Neuron (in vitro differentiated cells): ENCODE measurements around the gene ZNF578.
"Not testable (repeated sequence)": the region's sequence is repeated elsewhere in the genome, so short reads cannot be mapped to it uniquely, and the experiment has no call there.

Source experiments
- H2AFZ ChIP-seq: one replicate; pipeline ENCODE4 v1.6.1; 2013; ENCODE audit warnings: low read depth, mild to moderate bottlenecking, inconsistent platforms, low read length, moderate library complexity
- H3K27me3 ChIP-seq: one replicate; pipeline ENCODE4 v1.6.1; 2013; ENCODE audit warnings: low read length; ENCODE audit not compliant: insufficient read depth
- H3K36me3 ChIP-seq: one replicate; pipeline ENCODE4 v1.6.1; 2013; ENCODE audit warnings: low read length; ENCODE audit not compliant: insufficient read depth
- H3K4me1 ChIP-seq: one replicate; pipeline ENCODE4 v1.6.1; 2013; ENCODE audit warnings: low read length; ENCODE audit not compliant: insufficient read depth
- H3K4me3 ChIP-seq: 2 replicates; pipeline ENCODE4 v1.5.1; 2013; ENCODE audit warnings: mild to moderate bottlenecking, low read length, moderate library complexity
- H3K9me3 ChIP-seq: one replicate; pipeline ENCODE4 v1.6.1; 2013; ENCODE audit warnings: low read length

Gene ZNF578

DNA sequence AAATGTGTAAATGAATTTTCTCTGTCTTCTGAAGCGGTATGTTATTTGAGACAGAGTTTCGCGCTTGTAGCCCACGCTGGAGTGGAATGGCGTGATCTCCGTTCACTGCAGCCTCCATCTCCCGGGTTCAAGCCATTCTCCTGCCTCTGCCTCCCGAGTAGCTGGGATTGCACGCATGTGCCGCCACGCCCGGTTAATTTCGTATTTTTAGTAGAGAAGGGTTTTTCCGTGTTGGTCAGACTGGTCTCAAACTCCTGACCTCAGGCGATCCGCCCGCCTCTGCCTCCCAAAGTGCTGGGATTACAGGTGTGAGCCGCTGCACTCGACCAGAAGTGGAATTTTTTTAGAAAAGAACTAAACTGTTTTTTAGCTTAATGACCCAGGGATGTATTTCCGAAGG is 70.7 kb downstream of the ZNF578 start:
- H3K36me3 ChIP-seq: no peaks in the 10 kb centered on the region
- no peak overlapping the region for H2AFZ ChIP-seq
- H3K9me3 ChIP-seq: no peaks in the 10 kb centered on the region
- H3K27me3 ChIP-seq: no peaks in the 10 kb centered on the region
- H3K4me1 ChIP-seq: peaks cover 4% of the 10 kb centered on the region
- no peak overlapping the region for H3K4me3 ChIP-seq

DNA sequence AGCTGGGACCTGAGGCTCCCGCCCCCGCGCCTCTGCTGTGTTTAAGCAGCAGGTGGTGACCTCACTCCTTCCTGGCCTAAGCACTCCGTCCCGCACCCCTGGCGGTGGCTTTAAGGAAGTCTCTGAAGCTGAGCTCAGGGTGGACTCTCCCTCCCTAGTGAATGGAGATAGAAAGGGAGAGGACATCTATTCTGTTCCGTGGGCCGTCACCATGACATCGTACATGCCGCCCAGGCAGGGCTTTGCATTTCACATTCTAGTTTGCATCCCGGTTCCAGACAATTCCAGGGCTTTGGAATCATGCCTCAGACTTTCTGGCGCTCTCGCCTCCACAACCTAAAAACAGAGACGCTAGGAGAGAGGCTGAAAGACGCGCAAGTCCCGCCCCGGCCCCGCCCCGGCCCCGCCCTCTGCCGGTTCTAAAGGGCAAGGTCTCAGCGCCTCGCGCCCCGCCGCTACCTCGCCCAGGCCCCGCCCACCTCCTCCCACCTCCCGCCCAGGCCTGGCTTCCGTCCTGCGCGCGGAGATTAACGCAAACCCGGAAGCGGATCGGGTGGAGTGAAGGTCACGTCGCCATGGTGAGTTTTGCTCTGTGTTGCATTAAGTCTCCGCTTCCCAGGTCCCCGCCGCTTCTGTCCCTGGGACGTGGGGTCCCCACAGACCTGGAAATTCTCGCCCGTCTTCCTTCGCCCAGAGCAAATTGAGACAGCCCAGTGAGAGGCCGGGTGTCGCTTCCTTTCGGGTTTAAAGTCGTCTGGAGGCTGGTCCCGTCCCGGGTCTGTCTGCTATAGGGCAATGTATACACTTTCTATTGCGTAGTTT is 74.0 kb downstream of the ZNF578 start, which contains the start of gene ZNF808:
TSS of gene ZNF808 (plus strand) at position 535 of the 822 bp plus-strand sequence. CDS start 15,617 bp downstream, outside the sequence.
- Histone ChIP-seq H3K4me3 (peak within 1 kb of the TSS; percentile 93), H3K36me3 (no peaks in the 10 kb centered on the region), H3K27me3 (no peaks in the 10 kb centered on the region), H2AFZ (peak within 1 kb of the TSS; percentile 87), H3K9me3 (peaks cover 4% of the 10 kb centered on the region), H3K4me1 (peaks cover 4% of the 10 kb centered on the region)

GRCh38 chr19:52527956-52528351 is 74.6 kb downstream of the ZNF578 start:
- Histone ChIP-seq H3K9me3 (peaks cover 4% of the 10 kb centered on the region), H3K36me3 (peaks cover 3% of the 10 kb centered on the region), H2AFZ (peak overlapping the region; percentile 63), H3K4me3 (peak overlapping the region; percentile 93), H3K27me3 (no peaks in the 10 kb centered on the region), H3K4me1 (peaks cover 4% of the 10 kb centered on the region)

DNA sequence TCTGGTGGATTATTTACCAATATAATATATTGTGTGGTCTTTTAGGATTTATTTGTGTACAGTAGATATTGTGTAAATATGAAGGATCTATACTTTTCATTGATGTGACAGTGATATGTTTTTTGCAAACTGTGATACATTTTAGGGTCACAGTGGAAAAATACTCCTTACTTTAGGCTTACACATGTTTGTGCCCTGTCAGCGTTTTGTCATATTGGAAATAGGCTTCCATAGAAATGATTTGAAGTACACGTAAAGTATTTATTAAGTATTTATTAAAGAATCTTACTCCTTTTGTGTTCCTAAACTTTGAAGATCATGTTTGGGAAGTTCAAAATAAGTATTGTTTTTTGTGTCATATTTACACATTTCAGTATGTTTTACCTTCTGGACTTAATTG is 79.1 kb downstream of the ZNF578 start:
- Histone ChIP-seq H3K27me3 (no peaks in the 10 kb centered on the region), H3K9me3 (peaks cover 22% of the 10 kb centered on the region), H3K36me3 (peaks cover 13% of the 10 kb centered on the region), H3K4me3 (no peak overlapping the region), H3K4me1 (peaks cover 4% of the 10 kb centered on the region), H2AFZ (no peak overlapping the region)

GRCh38 chr19:52533901-52534300 is 80.5 kb downstream of the ZNF578 start:
- Histone ChIP-seq H3K27me3 (no peaks in the 10 kb centered on the region), H3K9me3 (peaks cover 22% of the 10 kb centered on the region), H3K4me3 (no peak overlapping the region), H2AFZ (no peak overlapping the region), H3K36me3 (peaks cover 13% of the 10 kb centered on the region), H3K4me1 (no peaks in the 10 kb centered on the region)

DNA sequence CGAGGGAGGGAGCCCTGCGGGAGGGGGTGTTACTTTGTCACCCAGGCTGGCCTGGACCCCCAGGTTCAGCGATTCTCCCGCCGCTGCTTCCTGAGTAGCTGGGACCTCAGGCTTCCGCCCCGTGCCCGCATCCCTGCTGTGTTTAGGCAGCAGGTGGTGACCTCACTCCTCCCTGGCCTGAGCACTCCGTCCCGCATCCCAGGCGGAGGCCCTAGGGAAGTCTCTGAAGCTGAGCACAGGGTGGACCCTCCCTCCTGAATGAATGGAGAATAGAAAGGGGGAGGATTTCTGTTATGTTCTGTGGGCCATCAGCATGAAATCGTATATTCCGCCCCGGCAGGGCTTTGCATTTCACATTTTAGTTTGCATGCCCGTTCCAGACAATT is 82.0 kb downstream of the ZNF578 start:
- not testable (repeated sequence) for H2AFZ ChIP-seq, H3K4me1 ChIP-seq, H3K4me3 ChIP-seq, H3K27me3 ChIP-seq
- peaks cover 13% of the 10 kb centered on the region for H3K36me3 ChIP-seq
- H3K9me3 ChIP-seq: peaks cover 22% of the 10 kb centered on the region

- Histone ChIP-seq H3K9me3 (peaks cover 18% of the 10 kb centered on the region), H3K27me3 (no peaks in the 10 kb centered on the region), H3K36me3 (peaks cover 13% of the 10 kb centered on the region), H3K4me1 (no peaks in the 10 kb centered on the region), H2AFZ (no peak overlapping the region), H3K4me3 (no peak overlapping the region)
Measured at GRCh38 chr19:52535771-52536447, 82.6 kb downstream of the ZNF578 start.

DNA sequence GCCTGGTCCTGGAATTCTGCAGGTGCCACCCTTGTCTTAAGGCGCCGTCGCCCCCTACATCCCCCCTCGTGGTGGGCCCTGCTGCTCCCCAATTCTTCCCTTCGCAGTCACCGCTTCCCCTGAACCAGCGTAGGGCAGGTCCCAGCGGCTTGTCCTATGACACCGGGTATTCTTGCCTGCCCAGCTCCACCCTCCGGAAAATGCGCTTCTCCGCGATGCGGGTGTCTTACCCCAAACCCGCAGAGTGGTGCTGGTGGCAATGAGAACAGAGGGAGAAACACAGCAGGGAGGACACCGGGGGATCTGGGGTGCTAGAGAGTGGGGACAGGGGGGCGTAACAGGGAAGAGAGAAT is 83.1 kb downstream of the ZNF578 start:
- Histone ChIP-seq H2AFZ (no peak overlapping the region), H3K36me3 (peaks cover 13% of the 10 kb centered on the region), H3K4me1 (no peaks in the 10 kb centered on the region), H3K9me3 (peaks cover 18% of the 10 kb centered on the region), H3K4me3 (no peak overlapping the region), H3K27me3 (no peaks in the 10 kb centered on the region)

DNA sequence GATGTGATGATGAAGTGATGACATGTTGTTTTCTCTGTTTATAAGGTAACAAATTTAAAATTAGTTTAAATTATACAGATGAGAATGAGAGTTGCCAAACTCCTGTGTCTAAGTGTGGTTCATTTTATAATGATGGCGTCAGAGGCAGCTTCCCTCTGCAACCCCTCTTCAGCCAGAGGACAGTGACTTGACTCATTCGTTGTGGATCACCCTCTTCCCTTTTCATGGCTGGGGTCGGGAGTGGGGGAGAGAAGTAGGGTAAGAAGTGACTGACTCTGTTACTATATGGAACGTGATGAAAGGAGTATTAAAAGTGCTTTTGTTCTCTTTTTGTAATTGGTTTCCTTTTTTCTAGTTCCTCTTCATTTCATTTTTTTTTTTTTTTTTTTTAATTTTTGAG is 85.5 kb downstream of the ZNF578 start:
- H3K9me3 ChIP-seq: peaks cover 16% of the 10 kb centered on the region
- not testable (repeated sequence) for H3K27me3 ChIP-seq, H3K4me3 ChIP-seq, H2AFZ ChIP-seq, H3K4me1 ChIP-seq, H3K36me3 ChIP-seq

DNA sequence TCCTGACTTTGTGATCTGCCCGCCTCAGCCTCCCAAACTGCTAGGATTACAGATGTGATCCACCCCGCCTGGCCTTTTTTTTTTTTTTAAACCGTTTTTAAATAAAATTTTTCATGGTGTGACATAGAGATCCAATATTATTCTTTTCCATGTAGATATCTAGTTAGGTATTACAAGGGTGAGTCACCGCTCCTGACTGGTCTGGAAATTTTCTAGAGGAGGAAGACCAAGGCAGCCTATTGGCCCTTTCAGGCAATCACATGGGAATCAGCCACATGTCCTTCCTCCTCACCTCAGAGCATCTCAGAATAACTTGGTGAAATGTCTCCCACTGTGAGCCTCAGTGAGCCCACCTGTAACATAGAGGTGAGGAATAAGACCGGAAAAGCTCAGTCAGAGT is 87.8 kb downstream of the ZNF578 start:
- not testable (repeated sequence) for H2AFZ ChIP-seq, H3K4me3 ChIP-seq, H3K27me3 ChIP-seq, H3K4me1 ChIP-seq
- Histone ChIP-seq H3K36me3 (peaks cover 20% of the 10 kb centered on the region), H3K9me3 (peaks cover 19% of the 10 kb centered on the region)

GRCh38 chr19:52541608-52542007 is 88.3 kb downstream of the ZNF578 start:
- no peaks in the 10 kb centered on the region for H3K4me1 ChIP-seq

DNA sequence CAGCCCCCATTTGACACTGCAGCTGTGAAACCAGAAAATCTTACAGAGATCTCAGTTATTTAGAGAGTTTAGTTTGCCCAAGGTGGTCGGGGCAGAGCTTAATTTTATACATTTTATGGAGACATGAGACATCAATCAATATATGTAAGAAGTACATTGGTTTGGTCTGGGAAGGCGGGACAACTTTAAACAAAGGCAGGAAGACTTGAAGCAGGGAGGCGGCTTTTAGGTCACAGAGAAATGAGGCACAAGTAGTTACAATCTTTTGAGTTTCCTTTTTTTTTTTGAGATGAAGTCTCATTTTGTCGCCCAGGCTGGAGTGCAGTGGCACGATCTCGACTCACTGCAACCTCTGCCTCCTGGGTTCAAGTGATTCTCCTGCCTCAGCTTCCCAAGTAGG is 89.2 kb downstream of the ZNF578 start:
- H3K4me1 ChIP-seq, H2AFZ ChIP-seq, H3K4me3 ChIP-seq, H3K27me3 ChIP-seq: not testable (repeated sequence)
- H3K9me3 ChIP-seq: peaks cover 20% of the 10 kb centered on the region
- H3K36me3 ChIP-seq: peaks cover 22% of the 10 kb centered on the region

More at GRCh38 chr19:52541608-52542007, 88.3 kb downstream of the ZNF578 start:
- no peak overlapping the region for H2AFZ ChIP-seq
- peaks cover 19% of the 10 kb centered on the region for H3K9me3 ChIP-seq
- no peak overlapping the region for H3K4me3 ChIP-seq
- H3K36me3 ChIP-seq: peaks cover 22% of the 10 kb centered on the region
- H3K27me3 ChIP-seq: no peaks in the 10 kb centered on the region

DNA sequence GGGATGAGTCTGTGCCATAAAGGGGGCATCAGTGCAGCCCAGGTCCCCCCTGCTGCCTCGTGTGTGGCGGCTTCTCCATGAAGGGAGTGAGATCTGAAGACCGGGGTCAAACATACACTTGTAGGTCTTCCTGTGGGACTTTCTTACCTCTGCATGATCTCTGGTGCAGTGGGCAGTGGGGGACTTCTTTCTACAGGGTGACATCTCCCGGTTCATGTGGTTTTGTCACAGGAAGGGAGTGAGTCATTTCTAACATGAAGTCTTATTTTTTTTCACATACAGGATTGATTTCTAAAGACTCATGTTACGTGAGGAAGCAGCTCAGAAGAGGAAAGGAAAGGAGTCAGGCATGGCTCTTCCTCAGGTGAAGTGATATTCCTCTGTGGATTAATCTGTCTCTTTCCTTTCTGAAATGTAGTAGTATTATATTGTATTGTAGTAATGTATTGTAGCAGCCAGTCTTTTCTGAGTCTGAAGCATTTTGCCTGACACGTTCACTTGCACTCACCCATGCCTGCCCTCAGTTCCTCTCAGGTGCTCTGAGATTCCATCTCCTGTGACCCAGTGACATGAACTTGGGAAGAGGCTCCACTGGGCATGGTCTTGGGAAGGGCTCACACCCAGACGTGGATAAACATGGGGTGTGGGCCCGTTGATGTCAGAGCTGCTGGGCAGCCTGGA is 89.8 kb downstream of the ZNF578 start:
- peaks cover 22% of the 10 kb centered on the region for H3K9me3 ChIP-seq
- H3K27me3 ChIP-seq: no peaks in the 10 kb centered on the region
- no peaks in the 10 kb centered on the region for H3K4me1 ChIP-seq
- no peak overlapping the region for H3K4me3 ChIP-seq
- H2AFZ ChIP-seq: no peak overlapping the region
- H3K36me3 ChIP-seq: peaks cover 25% of the 10 kb centered on the region
